Esophagus muscularis mucosa (tissue), 4 donors: ENCODE measurements around the gene PTCD3. TPM values are rescaled to one million over a fixed set of nuclear protein-coding genes. Genes with fewer than 3 reads are reported as not detected.

Experiments
- DNase-seq: peaks from one replicate; pipeline ENCODE4 v3.0.0-alpha.2; 2017; ENCODE audit errors: extremely low spot score
- H3K27ac ChIP-seq, 4 donors: fragments of 200-600 bp; sonication (generic); replicated peaks in 1 of 4; 1 replicate in 3 of 4; 2 replicates in 1 of 4; pipeline ENCODE4 v1.5.1; 2016 to 2019; ENCODE audit warnings: mild to moderate bottlenecking in 1 of 4
- H3K27me3 ChIP-seq, 4 donors: fragments of 200-600 bp; sonication (generic); one replicate each; pipeline versions ENCODE4 v1.5.1 to v1.6.0; 2016 to 2019
- H3K36me3 ChIP-seq, 4 donors: fragments of 200-600 bp; sonication (generic); one replicate each; pipeline ENCODE4 v1.5.1; 2016 to 2019
- H3K4me1 ChIP-seq, 4 donors: fragments of 200-600 bp; sonication (generic); one replicate each; pipeline ENCODE4 v1.5.1; 2016 to 2019
- H3K4me3 ChIP-seq, 4 donors: fragments of 200-600 bp; sonication (generic); 1 replicate in 2 of 4; 2 replicates in 2 of 4; pipeline ENCODE4 v1.5.1; 2016 to 2019; ENCODE audit warnings: mild to moderate bottlenecking in 4 of 4, moderate library complexity in 1 of 4
- H3K9me3 ChIP-seq, 4 donors: fragments of 200-600 bp; sonication (generic); 1 replicate in 3 of 4; 2 replicates in 1 of 4; pipeline ENCODE4 v1.5.1; 2016 to 2019
- EP300 ChIP-seq: sonication (generic); formaldehyde crosslinking; IDR thresholded peaks from one replicate; pipeline ENCODE4 v1.6.1; 2017; ENCODE audit warnings: antibody characterized with exemption
- POLR2A ChIP-seq: fragments of 450-650 bp; IDR thresholded peaks from one replicate; pipeline ENCODE4 v1.6.1; 2017; ENCODE audit warnings: antibody characterized with exemption, moderate library complexity, mild to moderate bottlenecking, low read depth
- POLR2AphosphoS5 ChIP-seq, 2 donors: sonication (generic); formaldehyde crosslinking; IDR thresholded peaks; one replicate each; pipeline ENCODE4 v1.6.1; 2017; ENCODE audit warnings: antibody characterized with exemption in 2 of 2
- WGBS: methylation state at CpG from one replicate; pipeline ENCODE4 v1.1.5; 2018; 5-methylcytosine and 5-hydroxymethylcytosine counted together
- intact Hi-C: fragments of 100-400 bp; cut with DNase I; formaldehyde crosslinking; loops from one replicate; pipeline ENCODE4 v1.15.1; 2023
- total RNA-seq, 4 donors: library from RNA; depleted of rRNA; stranded (reverse); fragments of >200 nt; gene quantifications; one replicate each; pipeline versions ENCODE4 v1.1.0 to v1.2.1, GENCODE V29; 2016
- TF ChIP-seq, protein P1 (sequence below), 3 experiments: fragments of 200-600 bp in 2 of 3; fragments of 450-650 bp in 1 of 3; sonication (generic) in 2 of 3; IDR thresholded peaks; one replicate each; pipeline ENCODE4 v1.5.1; 2017 to 2019; ENCODE audit warnings: antibody characterized with exemption in 3 of 3, mild to moderate bottlenecking in 2 of 3, moderate library complexity in 1 of 3

PTCD3 gene
- total RNA-seq, 4 donors from 2014 or later: 40.4 to 65.1 (median 45.5) TPM

- Histone ChIP-seq H3K4me3 (no peak overlapping the region), H3K4me1 (no peaks in the 10 kb centered on the region), H3K27me3 (no peaks in the 10 kb centered on the region), H3K9me3 (no peaks in the 10 kb centered on the region), H3K36me3 (peaks cover 90 to 100% (median 99%) of the 10 kb centered on the region in 4 donors), H3K27ac (no peak overlapping the region)
- 91% methylated on average over 4 of the region's 4 CpGs for WGBS
- no peak for DNase-seq
- intact Hi-C loops: no loop called here
- TF ChIP-seq POLR2A: no peak
- TF ChIP-seq, protein P1, sequence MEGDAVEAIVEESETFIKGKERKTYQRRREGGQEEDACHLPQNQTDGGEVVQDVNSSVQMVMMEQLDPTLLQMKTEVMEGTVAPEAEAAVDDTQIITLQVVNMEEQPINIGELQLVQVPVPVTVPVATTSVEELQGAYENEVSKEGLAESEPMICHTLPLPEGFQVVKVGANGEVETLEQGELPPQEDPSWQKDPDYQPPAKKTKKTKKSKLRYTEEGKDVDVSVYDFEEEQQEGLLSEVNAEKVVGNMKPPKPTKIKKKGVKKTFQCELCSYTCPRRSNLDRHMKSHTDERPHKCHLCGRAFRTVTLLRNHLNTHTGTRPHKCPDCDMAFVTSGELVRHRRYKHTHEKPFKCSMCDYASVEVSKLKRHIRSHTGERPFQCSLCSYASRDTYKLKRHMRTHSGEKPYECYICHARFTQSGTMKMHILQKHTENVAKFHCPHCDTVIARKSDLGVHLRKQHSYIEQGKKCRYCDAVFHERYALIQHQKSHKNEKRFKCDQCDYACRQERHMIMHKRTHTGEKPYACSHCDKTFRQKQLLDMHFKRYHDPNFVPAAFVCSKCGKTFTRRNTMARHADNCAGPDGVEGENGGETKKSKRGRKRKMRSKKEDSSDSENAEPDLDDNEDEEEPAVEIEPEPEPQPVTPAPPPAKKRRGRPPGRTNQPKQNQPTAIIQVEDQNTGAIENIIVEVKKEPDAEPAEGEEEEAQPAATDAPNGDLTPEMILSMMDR (IDR thresholded peaks at IDR 0.05): no peak
- TF ChIP-seq POLR2AphosphoS5 (IDR thresholded peaks at IDR 0.05): no peak
- TF ChIP-seq EP300: no peak
Measured at GRCh38 chr2:86134709-86135108, 28.7 kb downstream of the PTCD3 start.

DNA sequence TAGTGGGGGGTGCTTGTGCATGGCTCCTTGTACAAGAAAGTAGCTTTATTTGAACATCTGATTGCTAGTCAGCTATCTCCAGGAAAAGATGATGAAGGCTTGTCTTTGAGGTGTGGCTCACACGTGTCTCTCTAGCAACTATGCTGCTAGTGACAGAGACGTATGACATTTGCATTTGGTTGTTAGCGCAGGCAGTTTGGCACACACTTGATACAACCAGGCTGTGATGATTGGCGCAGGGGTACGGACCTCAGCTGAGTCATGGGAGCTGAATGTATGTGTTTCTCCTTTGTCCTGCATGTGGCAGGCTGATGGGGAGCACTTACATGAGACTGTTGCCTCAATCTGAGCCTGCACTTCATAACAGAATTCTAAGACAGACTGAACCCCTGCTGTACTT lies 29.6 kb downstream of the PTCD3 start:
- WGBS: 55% methylated on average over 2 of the region's 5 CpGs
- Histone ChIP-seq H3K36me3 (peaks cover 81 to 100% (median 96%) of the 10 kb centered on the region in 4 donors), H3K27ac (no peak overlapping the region), H3K4me3 (no peak overlapping the region), H3K9me3 (no peaks in the 10 kb centered on the region), H3K27me3 (no peaks in the 10 kb centered on the region), H3K4me1 (no peaks in the 10 kb centered on the region)
- intact Hi-C loops: no loop called here
- DNase-seq: no peak
- TF ChIP-seq, protein P1 (IDR thresholded peaks at IDR 0.05): no peak
- TF ChIP-seq POLR2A: no peak
- no peak for TF ChIP-seq POLR2AphosphoS5 (IDR thresholded peaks at IDR 0.05)
- TF ChIP-seq EP300: no peak

DNA sequence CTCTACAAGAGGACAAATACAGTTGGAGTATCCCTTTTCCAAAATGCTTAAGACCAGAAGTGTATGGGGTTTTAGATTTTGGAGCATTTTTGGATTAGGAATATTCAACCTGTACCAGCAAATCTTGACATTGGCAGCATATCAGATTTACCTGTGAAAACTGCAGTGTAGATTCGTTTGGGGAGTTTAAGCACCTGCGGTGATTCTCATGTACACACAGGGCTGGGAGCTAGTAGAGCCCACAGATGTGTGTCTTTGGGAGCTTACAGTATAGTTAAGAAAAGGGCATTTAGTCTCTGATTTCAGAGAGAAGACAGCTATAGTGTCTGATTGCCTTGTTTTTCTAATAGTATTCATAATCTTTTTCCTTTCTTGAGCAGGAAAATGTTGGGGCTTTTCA lies 30.1 kb downstream of the PTCD3 start:
- Histone ChIP-seq H3K36me3 (peaks cover 78 to 99% (median 97%) of the 10 kb centered on the region in 4 donors), H3K9me3 (no peaks in the 10 kb centered on the region), H3K4me3 (no peak overlapping the region), H3K27ac (no peak overlapping the region), H3K4me1 (no peaks in the 10 kb centered on the region), H3K27me3 (no peaks in the 10 kb centered on the region)
- no peak for TF ChIP-seq POLR2A
- TF ChIP-seq EP300: no peak
- TF ChIP-seq POLR2AphosphoS5 (IDR thresholded peaks at IDR 0.05): no peak
- TF ChIP-seq, protein P1 (IDR thresholded peaks at IDR 0.05): no peak
- intact Hi-C loops: no loop called here
- WGBS: 92% methylated on average over 2 of the region's 2 CpGs
- DNase-seq: no peak

DNA sequence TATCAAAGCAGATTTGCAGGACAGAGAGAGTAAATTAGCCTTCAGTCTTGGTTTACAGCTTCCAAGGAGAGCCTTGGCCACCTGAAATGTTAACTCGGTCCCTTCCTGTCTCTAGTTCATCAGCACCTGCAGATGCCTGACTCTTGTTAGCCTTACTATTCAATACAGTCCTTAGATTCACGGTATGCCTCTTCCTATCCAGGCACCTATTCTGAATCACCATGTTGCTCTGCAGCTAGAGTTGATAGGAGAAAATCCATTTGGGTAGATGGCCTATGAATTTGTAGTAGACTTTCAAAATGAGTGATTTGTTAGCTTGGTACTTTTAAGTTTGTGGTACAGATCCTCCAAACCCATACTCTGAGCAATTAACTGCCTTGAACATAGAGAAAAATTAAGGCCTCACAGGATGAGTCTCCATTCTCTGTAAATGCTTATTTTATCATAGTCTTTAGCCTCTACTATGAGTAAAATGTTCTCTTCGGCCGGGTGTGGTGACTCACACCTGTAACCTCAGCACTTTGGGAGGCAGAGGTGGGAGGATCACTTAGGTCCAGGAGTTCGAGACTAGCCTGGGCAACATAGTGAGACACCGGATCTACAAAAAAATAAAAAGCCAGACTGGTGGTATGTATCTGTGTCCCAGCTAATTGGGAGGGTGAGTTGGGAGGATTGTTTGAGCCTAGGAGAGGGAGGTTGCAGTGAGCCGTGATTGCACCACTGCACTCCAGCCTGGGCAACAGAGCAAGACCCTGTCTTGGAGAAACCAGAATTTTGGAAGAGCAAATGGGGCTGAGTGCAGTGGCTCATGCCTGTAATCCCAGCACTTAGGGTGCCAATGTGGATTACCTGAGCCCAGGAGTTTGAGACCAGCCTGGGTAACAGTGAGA lies 32.9 kb downstream of the PTCD3 start:
- DNase-seq: no peak
- H3K4me3 ChIP-seq: no peak overlapping the region
- WGBS: 98% methylated on average over 7 of the region's 7 CpGs
- H3K36me3 ChIP-seq: peaks cover 77 to 98% (median 96%) of the 10 kb centered on the region in 4 donors
- no peaks in the 10 kb centered on the region for H3K4me1 ChIP-seq
- H3K27me3 ChIP-seq: no peaks in the 10 kb centered on the region
- no peaks in the 10 kb centered on the region for H3K9me3 ChIP-seq
- no peak overlapping the region for H3K27ac ChIP-seq
- intact Hi-C loops: no loop called here
- TF ChIP-seq POLR2A (no peak), EP300 (no peak), POLR2AphosphoS5 (IDR thresholded peaks at IDR 0.05) (no peak)
- TF ChIP-seq, protein P1 (IDR thresholded peaks at IDR 0.05): no peak

DNA sequence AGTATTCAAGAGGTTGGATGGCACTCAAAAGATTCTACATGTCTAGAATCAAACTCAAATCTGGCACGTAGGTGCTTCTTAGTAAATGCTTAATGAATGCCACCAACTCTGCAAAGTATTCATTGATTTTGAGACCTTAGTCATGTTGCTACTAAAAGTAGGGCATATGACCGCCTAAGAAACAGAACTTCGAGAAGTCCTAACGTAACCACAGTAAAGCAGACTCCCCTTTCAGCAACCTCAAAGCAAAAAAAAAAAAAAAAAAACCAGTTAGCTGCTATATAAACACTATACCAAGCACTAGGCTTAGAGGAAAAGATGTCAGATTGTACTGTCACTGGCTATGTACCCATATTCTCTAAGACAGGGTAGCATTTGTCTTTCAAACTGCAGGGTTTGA lies 33.9 kb downstream of the PTCD3 start:
- no peaks in the 10 kb centered on the region for H3K9me3 ChIP-seq
- intact Hi-C loops: no loop called here
- H3K4me3 ChIP-seq: no peak overlapping the region
- H3K27ac ChIP-seq: no peak overlapping the region
- H3K36me3 ChIP-seq: peaks cover 69 to 98% (median 96%) of the 10 kb centered on the region in 4 donors
- H3K4me1 ChIP-seq: no peaks in the 10 kb centered on the region
- WGBS: 95% methylated on average over 4 of the region's 4 CpGs
- TF ChIP-seq POLR2AphosphoS5 (IDR thresholded peaks at IDR 0.05) (no peak), POLR2A (no peak), EP300 (no peak)
- TF ChIP-seq, protein P1 (IDR thresholded peaks at IDR 0.05): no peak
- no peaks in the 10 kb centered on the region for H3K27me3 ChIP-seq
- DNase-seq: no peak
